Mucosa of descending colon (tissue), 3 donors: ENCODE results near the gene DNAI2. TPM values are rescaled to one million over a fixed set of nuclear protein-coding genes. Genes with fewer than 3 reads are reported as not detected.

Experiments
- ATAC-seq: fragments of 200-7000 bp; cut with Tn5 transposase; one replicate; pipeline ENCODE4 v1.9.1; 2020; ENCODE audit warnings: mild to moderate bottlenecking, moderate library complexity
- DNase-seq, 3 donors: peaks; one replicate each; pipeline ENCODE4 v3.0.0-alpha.2; 2020
- H3K36me3 ChIP-seq: fragments of 200-600 bp; one replicate; pipeline ENCODE4 v1.8.0; 2021; ENCODE audit warnings: low read depth, mild to moderate bottlenecking
- H3K4me1 ChIP-seq: fragments of 200-600 bp; one replicate; pipeline ENCODE4 v1.8.0; 2021; ENCODE audit warnings: low read depth, mild to moderate bottlenecking
- H3K4me3 ChIP-seq: fragments of 200-600 bp; one replicate; pipeline ENCODE4 v1.8.0; 2021; ENCODE audit warnings: mild to moderate bottlenecking
- H3K9me3 ChIP-seq: fragments of 200-600 bp; one replicate; pipeline ENCODE4 v1.8.0; 2021; ENCODE audit warnings: mild to moderate bottlenecking
- intact Hi-C, 2 donors: fragments of 100-400 bp; cut with DNase I in 1 of 2; cut with micrococcal nuclease in 1 of 2; formaldehyde crosslinking; loops; one replicate each; pipeline versions ENCODE4 v1.11.0 to v1.11.1; 2022; cut with DNase I, micrococcal nuclease
- total RNA-seq, 3 donors: library from RNA; stranded (reverse); fragmentation: NEBNext Ultra II Directional in 2 of 3; extraction: Animal tissue kit (Norgen Biotek cat#: 25700) in 2 of 3; gene quantifications; one replicate each; pipeline versions ENCODE4 v1.2.1 to v1.2.4, GENCODE V29; 2021 to 2023
- TF ChIP-seq, protein P1 (sequence below): fragments of 200-600 bp; IDR thresholded peaks from one replicate; pipeline ENCODE4 v1.8.0; 2022; ENCODE audit warnings: antibody characterized with exemption, mild to moderate bottlenecking
- donor health status: DM: no; HTN: no; CAD: no; lungs with moderate emphysema.
- donor health status: DM: no; HTN: no; CAD: no.
- donor health status: DM: no; HTN: yes; CAD: no.

Gene DNAI2
- total RNA-seq, 3 donors from 2014 or later = not detected

DNA sequence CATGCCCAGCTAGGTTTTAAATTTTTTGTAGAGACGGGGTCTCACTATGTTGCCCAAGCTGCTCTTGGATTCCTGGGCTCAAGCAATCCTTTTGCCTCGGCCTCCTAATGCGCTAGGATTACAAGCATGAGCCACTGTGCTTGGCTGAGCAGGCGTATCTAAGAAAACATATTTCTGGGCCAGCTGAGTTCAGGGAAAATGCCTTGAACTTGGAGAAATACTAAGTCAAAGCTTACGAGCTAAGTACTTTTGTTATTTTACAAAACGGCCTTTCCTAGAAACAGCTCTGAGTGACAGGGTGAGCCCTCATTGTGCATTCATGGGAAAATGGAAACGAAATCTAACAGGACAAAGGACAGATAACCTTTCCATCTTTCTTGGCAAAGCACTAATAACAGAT lies 24.7 kb downstream of the DNAI2 start:
- intact Hi-C loops = no loop called here
- Histone ChIP-seq H3K4me3 (no peak overlapping the region), H3K36me3 (no peaks in the 10 kb centered on the region), H3K9me3 (no peaks in the 10 kb centered on the region), H3K4me1 (no peaks in the 10 kb centered on the region)
- TF ChIP-seq, protein P1, sequence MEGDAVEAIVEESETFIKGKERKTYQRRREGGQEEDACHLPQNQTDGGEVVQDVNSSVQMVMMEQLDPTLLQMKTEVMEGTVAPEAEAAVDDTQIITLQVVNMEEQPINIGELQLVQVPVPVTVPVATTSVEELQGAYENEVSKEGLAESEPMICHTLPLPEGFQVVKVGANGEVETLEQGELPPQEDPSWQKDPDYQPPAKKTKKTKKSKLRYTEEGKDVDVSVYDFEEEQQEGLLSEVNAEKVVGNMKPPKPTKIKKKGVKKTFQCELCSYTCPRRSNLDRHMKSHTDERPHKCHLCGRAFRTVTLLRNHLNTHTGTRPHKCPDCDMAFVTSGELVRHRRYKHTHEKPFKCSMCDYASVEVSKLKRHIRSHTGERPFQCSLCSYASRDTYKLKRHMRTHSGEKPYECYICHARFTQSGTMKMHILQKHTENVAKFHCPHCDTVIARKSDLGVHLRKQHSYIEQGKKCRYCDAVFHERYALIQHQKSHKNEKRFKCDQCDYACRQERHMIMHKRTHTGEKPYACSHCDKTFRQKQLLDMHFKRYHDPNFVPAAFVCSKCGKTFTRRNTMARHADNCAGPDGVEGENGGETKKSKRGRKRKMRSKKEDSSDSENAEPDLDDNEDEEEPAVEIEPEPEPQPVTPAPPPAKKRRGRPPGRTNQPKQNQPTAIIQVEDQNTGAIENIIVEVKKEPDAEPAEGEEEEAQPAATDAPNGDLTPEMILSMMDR = no peak
- ATAC-seq = no peak
- no peak for DNase-seq

DNA sequence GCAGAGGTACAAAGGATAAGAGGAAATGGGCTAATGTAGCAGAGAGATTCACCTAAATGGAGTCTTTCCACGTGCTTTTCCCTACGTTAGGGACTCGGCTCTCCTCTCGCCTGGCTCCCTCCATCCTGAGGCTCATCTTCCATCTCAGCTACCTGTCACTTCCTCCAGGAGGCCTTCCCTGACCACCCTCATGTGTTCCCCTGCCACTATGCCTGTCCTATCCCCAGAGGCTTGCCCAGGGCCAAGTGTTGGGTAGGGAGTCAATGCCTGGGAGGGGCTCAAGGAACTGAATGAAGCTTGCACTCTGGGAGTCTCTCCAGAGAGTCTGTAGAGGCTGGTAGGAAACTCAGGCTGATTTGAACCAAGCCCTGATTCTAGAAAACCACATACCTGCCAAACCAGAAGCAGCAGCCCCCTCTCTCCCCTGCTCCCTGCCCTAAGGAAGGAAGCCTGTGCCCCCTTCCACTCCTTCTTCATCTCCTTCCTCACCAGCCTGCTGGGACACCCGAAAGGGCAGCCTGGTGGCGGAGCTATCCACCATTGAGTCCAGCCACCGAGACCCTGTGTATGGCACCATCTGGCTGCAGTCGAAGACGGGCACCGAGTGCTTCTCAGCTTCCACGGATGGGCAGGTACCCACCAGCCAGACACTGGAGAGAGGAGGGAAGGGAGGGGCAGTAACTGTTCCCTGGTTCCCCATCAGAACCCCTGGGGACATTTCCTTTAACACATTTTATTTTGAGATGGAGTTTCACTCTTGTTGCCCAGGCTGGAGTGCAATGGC lies 25.4 kb downstream of the DNAI2 start:
- no peaks in the 10 kb centered on the region for H3K4me1 ChIP-seq
- intact Hi-C loops = no loop called here
- H3K4me3 ChIP-seq = no peak overlapping the region
- TF ChIP-seq, protein P1 = no peak
- no peak for DNase-seq
- no peaks in the 10 kb centered on the region for H3K9me3 ChIP-seq
- no peak for ATAC-seq
- no peaks in the 10 kb centered on the region for H3K36me3 ChIP-seq

DNA sequence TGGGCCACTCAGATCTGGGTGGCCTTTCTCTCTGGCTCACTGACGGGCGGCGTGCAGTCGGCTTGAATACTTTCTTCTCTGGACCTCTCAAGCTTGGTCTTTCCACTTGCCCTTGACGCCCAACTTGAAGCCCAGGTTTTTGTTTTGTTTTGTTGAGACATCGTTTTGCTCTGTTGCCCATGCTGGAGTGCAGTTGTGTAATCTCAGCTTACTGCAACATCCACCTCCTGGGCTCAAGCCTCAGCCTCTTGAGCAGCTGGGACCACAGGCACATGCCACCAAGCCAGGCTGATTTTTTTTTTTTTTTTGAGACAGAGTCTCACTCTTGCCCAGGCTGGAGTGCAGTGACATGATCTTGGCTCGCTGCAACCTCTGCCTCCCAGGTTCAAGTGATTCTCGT lies 29.3 kb downstream of the DNAI2 start:
- no peaks in the 10 kb centered on the region for H3K36me3 ChIP-seq
- no peaks in the 10 kb centered on the region for H3K4me1 ChIP-seq
- no peak for ATAC-seq
- no peaks in the 10 kb centered on the region for H3K9me3 ChIP-seq
- TF ChIP-seq, protein P1 = no peak
- DNase-seq = no peak
- no peak overlapping the region for H3K4me3 ChIP-seq
- intact Hi-C loops = no loop called here

DNA sequence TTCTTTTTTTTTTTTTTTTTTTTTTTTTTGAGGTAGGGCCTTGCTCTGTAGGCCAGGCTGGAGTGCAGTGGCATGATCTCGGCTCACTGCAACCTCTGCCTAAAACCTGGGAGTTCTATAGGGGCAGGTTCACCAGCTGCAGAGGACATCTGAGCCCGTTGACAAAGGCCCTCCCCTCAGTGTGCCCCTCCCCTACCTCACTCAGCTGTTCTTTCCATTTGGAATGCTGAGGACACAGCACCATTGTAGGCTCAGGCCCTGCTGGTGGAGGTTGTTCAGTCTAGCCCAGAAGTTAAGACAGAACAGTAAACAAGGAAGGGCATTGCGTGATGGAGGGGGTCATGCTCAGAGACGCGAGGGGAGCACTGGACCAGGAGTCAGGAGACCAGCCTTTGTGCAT lies 30.1 kb downstream of the DNAI2 start:
- H3K4me3 ChIP-seq = no peak overlapping the region
- ATAC-seq (no peak), DNase-seq (no peak)
- no peaks in the 10 kb centered on the region for H3K4me1 ChIP-seq
- H3K36me3 ChIP-seq = no peaks in the 10 kb centered on the region
- TF ChIP-seq, protein P1 = no peak
- intact Hi-C loops = no loop called here
- H3K9me3 ChIP-seq = no peaks in the 10 kb centered on the region

DNA sequence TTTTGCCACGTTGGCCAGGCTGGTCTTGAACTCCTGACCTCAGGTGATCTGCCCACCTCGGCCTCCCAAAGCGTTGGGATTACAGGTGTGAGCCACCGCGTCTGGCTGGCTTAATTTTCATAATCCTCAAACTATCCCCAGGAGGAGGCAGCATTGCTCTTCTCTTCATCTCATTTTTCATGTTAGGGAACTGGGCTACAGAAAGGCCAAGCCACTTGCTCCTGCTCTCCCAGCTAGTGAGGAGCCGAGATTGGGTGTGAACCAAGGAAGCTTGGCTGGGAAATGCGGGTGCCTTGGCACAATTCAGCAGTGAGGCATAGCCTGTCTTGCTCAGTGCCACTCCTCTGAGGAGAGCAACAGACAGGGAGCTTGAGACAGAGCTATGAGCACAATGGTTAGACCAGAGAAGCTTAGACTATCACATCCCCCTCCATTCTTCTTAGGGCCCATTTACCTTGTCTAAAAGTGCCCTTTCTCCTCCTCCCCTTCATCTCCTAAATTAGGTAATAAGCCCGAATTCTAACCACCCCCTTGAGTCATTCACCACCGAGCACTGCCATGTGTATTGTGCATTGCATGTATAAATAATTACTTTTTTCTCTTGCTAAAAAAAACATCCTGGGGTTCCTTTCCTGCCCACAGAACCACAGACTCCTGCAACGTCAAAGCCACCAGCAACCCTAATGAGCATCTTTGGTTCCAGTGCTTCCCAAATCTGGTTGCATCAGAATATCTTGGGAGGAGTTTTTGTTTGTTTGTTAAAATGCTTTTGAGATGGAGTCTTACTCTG lies 32.0 kb downstream of the DNAI2 start:
- ATAC-seq (peak; percentile 10), DNase-seq (peak in 1 of 3 donors; percentile 29)
- Histone ChIP-seq H3K9me3 (no peaks in the 10 kb centered on the region), H3K4me1 (no peaks in the 10 kb centered on the region), H3K36me3 (no peaks in the 10 kb centered on the region), H3K4me3 (no peak overlapping the region)
- intact Hi-C loops = no loop called here
- TF ChIP-seq, protein P1 = no peak
